Activated T-helper 1 cell treated with anti-CD3 and anti-CD28 coated beads, Interleukin-12 subunit alpha, Interleukin-12 subunit beta, Interleukin-2, Interleukin-4 antibody, amounts not matched to agents 30 ng/mL and 10 ng/mL and 1 ng/mL, durations not matched to agents 14 hours and 24 hours and 36 hours (primary cell): ENCODE measurements around the gene ZNF521. TPM values are rescaled to one million over a fixed set of nuclear protein-coding genes. Genes with fewer than 3 reads are reported as not detected.

Experiments used
- DNase-seq: peaks from one replicate; pipeline ENCODE4 v3.0.0; 2021; ENCODE audit warnings: low spot score
- H3K27ac Mint-ChIP-seq: one replicate; pipeline ENCODE4 v1.8.0; 2021; ENCODE audit warnings: mild to moderate bottlenecking, mixed read lengths
- H3K27me3 Mint-ChIP-seq: one replicate; pipeline ENCODE4 v1.8.0; 2022; ENCODE audit warnings: mild to moderate bottlenecking, moderate library complexity, mixed read lengths; ENCODE audit not compliant: insufficient read depth
- H3K36me3 Mint-ChIP-seq: one replicate; pipeline ENCODE4 v1.8.0; 2021; ENCODE audit warnings: low read depth, mixed read lengths
- H3K4me1 Mint-ChIP-seq: one replicate; pipeline ENCODE4 v1.8.0; 2021; ENCODE audit warnings: low read depth, mixed read lengths
- H3K4me3 Mint-ChIP-seq: one replicate; pipeline ENCODE4 v1.8.0; 2021; ENCODE audit warnings: mild to moderate bottlenecking, moderate library complexity, mixed read lengths
- H3K9me3 Mint-ChIP-seq: one replicate; pipeline ENCODE4 v1.8.0; 2021; ENCODE audit warnings: mixed read lengths
- intact Hi-C: fragments of 100-400 bp; cut with micrococcal nuclease; formaldehyde crosslinking; loops from one replicate; pipeline ENCODE4 v1.15.1; 2024
- total RNA-seq: library from RNA; stranded (reverse); gene quantifications from 2 replicates; pipeline ENCODE4 v1.2.3, GENCODE V29; 2022

ZNF521 gene
- total RNA-seq, 1 donor from 2014 or later = not detected

DNA sequence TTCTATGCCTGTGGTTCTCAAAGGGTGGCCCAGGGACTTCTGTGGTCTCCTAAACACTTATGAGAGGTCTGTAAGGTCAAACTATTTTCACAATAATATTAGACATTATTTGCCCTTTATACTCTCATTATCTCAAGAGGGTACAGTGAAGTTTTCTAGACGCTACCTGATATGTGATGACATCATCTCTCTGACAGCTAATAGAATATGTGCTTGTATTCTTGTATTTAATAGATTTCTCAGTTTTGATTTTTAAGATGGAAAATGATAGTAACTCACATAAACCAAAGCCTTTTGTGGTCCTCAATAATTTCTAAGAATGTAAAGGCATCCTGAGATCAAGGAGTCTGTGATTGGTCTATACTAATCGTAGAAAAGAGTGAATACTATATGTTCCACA lies 265.1 kb downstream of the ZNF521 start:
- no peak for DNase-seq
- intact Hi-C loops = no loop called here
- H3K27ac Mint-ChIP-seq = no peak overlapping the region
- no peaks in the 10 kb centered on the region for H3K27me3 Mint-ChIP-seq
- H3K9me3 Mint-ChIP-seq = no peaks in the 10 kb centered on the region
- no peak overlapping the region for H3K4me3 Mint-ChIP-seq
- no peaks in the 10 kb centered on the region for H3K36me3 Mint-ChIP-seq
- no peaks in the 10 kb centered on the region for H3K4me1 Mint-ChIP-seq

DNA sequence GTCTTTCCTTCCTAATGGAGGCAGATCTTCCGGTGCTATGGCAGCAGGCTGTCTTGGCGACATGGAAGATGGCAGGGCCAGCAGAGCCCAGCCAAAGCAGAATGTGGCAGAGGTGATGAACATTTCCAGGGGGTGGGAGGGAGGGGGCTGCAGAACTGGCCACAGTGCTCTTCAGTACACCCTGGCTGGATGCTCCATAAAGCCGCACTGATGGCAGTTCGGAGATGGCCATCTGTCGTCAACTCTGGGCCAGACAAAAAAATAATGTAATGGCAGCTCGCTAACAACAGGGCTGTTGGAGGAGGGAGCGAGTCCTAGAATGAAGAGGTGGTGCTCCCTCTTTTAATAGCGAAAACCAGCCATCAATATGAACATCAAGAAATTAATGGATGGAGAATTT lies 271.0 kb downstream of the ZNF521 start:
- no peak overlapping the region for H3K4me3 Mint-ChIP-seq
- no peaks in the 10 kb centered on the region for H3K9me3 Mint-ChIP-seq
- H3K4me1 Mint-ChIP-seq = no peaks in the 10 kb centered on the region
- H3K36me3 Mint-ChIP-seq = no peaks in the 10 kb centered on the region
- DNase-seq = no peak
- intact Hi-C loops = no loop called here
- H3K27me3 Mint-ChIP-seq = no peaks in the 10 kb centered on the region
- H3K27ac Mint-ChIP-seq = no peak overlapping the region

DNA sequence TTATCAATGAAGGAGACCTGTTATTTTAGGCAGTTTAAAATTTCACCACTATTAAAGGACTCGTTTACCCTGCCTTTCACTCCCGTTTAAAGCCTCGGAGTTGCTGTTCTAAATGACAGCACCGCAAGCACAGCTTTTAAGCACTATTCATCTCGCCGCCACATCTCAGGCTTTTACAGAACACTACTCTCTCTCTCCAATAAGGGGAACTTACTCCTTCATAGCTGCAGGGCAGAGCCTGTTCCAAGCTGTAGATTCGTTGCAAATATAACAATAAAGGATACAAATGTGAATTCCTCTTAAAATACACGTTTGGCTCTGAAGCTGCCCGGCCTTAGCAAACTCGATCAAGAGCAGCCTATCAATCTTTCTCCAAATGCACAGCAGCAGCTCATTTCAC lies 271.8 kb downstream of the ZNF521 start:
- H3K4me1 Mint-ChIP-seq = no peaks in the 10 kb centered on the region
- no peak overlapping the region for H3K4me3 Mint-ChIP-seq
- intact Hi-C loops = no loop called here
- H3K27ac Mint-ChIP-seq = no peak overlapping the region
- H3K9me3 Mint-ChIP-seq = no peaks in the 10 kb centered on the region
- no peaks in the 10 kb centered on the region for H3K36me3 Mint-ChIP-seq
- no peak for DNase-seq
- no peaks in the 10 kb centered on the region for H3K27me3 Mint-ChIP-seq

DNA sequence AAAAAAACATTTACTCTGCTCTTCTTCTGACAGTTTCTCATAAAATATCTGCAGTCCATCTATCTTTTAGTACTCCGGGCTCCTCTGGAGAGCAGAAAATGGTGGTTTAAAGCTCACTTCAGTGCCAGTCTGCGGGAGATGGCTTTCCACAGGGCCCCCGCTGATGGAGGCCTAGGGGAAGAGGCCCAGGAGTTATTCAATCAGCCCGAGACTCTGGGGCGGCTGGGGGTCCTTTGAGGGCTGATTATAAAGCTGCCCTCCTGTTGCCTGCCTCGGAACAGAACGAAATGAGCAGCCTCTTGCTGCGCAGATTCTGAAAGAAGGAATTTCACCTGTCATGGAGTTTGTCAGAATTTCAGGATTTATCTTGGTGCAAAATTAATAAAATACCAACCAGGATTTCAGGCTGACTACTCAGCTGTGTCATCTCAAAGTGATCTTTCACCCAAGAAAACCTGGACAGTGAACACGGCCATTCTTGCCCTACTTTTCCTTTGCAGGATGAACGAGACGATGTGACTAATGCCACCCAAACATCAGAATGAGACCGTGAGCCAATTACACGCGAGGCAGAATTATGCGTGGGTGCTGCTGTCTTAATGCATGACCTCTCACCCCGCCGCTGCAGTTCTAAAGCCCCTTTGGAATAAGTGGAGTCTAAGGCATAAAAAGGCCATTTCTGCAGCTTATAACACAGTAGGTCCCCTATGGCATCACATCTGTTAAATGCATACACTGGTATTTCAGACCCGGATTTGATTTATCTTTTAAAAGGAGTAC lies 273.8 kb downstream of the ZNF521 start:
- no peak overlapping the region for H3K27ac Mint-ChIP-seq
- DNase-seq = no peak
- no peaks in the 10 kb centered on the region for H3K9me3 Mint-ChIP-seq
- no peaks in the 10 kb centered on the region for H3K27me3 Mint-ChIP-seq
- no peak overlapping the region for H3K4me3 Mint-ChIP-seq
- H3K4me1 Mint-ChIP-seq = no peaks in the 10 kb centered on the region
- intact Hi-C loops = no loop called here
- H3K36me3 Mint-ChIP-seq = no peaks in the 10 kb centered on the region

DNA sequence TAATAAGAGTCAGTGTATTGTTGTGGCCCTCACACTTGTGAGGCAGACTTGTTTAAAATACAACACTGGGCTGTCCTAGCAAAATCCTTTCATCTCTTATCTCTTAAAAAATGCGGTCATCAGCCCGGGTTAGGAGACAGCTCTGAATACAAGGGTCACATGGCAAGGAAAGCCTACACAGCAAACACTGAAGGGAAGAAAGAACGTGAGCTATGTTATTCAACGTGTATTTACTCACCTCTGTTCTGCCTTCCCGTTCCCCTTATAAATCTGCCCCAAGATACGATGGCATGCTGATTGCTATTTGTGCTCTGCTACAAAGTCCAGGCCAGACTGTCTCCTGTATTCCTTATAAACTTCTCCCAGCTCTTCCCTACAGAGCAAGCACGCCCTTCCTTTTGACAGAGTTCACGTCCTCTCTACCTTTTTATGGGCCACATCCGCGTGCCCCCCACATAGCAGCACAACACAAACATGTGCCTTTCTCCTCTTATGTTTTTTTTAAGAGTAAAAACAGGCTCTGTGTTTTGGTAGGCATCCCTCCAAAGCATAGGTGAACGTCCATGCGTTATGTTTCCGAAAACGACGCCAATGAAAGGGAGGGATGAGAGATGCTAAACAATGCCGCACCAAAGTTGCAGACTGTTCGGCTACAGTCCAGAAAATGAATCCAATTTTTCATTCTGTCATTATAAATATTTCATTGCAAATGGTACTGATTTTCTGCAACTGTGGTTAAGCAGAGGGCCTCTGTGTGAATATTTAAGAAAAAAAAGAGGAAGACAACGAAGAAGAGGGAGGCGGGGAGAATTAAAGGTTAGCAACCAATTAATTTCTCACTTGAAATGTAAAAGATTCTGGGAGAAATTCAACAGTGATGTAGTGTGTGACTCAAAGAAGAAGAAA lies 274.7 kb downstream of the ZNF521 start:
- Mint-ChIP-seq H3K36me3 (no peaks in the 10 kb centered on the region), H3K27ac (no peak overlapping the region), H3K27me3 (no peaks in the 10 kb centered on the region), H3K4me1 (no peaks in the 10 kb centered on the region), H3K4me3 (no peak overlapping the region), H3K9me3 (no peaks in the 10 kb centered on the region)
- intact Hi-C loops = no loop called here
- no peak for DNase-seq

DNA sequence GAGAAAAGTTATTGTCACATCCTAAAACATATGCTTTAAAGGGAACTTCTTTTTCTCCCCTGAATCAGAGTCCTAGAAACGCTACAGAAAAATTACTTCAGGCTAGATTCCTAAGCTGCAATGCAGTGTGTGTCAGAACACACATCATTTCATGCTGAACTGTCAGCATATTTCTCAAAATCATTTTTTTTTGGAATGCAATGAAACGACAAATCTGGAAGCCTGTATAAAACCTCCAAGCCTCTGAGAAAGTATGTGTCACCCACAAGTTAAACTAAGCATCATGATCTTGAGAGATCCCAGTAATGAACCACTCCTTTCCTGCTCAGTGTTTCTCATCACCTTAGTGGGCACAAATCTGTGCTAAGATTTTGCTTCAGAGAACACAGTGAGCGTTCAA lies 276.2 kb downstream of the ZNF521 start:
- H3K36me3 Mint-ChIP-seq = no peaks in the 10 kb centered on the region
- no peaks in the 10 kb centered on the region for H3K4me1 Mint-ChIP-seq
- H3K27ac Mint-ChIP-seq = no peak overlapping the region
- no peak overlapping the region for H3K4me3 Mint-ChIP-seq
- DNase-seq = no peak
- H3K9me3 Mint-ChIP-seq = no peaks in the 10 kb centered on the region
- no peaks in the 10 kb centered on the region for H3K27me3 Mint-ChIP-seq
- intact Hi-C loops = no loop called here

DNA sequence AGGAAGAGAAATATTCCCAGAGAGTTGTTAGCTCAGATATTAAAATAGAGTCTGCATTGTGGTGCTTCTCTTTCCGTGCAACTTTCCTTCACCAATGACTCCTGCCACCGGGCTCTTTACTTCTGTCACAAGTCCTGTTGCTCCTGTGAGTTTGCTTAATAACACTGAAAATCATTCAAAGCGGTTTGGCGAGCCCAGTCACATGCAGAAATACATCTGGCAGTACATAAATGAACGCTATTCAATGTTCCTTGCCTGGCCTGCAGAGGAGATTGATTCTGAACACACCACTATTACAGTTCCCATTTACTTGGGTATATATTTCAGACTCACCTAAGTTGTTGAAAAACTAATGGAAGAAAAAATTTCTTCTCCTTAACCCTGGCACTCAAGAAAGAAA lies 276.6 kb downstream of the ZNF521 start:
- no peaks in the 10 kb centered on the region for H3K27me3 Mint-ChIP-seq
- no peaks in the 10 kb centered on the region for H3K4me1 Mint-ChIP-seq
- H3K27ac Mint-ChIP-seq = no peak overlapping the region
- no peak for DNase-seq
- H3K36me3 Mint-ChIP-seq = no peaks in the 10 kb centered on the region
- intact Hi-C loops = no loop called here
- H3K4me3 Mint-ChIP-seq = no peak overlapping the region
- no peaks in the 10 kb centered on the region for H3K9me3 Mint-ChIP-seq

DNA sequence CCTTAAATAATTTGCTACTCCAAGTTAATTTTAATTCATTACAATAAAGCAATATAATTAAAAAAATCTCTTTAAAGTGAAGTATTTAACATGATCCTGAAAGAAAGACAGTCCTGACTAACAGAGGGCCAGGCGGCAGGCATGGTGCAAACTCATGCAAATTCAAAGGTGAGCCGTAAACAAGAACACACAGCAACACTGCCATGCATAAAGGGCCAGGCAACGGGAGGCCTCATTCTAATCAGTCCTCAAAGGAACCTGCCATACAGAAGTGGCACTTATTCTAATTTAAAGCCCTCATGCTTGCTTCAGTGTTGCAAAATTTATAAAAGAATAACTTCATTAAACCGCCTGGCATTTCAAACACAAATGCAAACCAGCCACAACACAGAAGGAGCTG lies 277.0 kb downstream of the ZNF521 start:
- Mint-ChIP-seq H3K27me3 (no peaks in the 10 kb centered on the region), H3K9me3 (no peaks in the 10 kb centered on the region)
- intact Hi-C loops = no loop called here

DNA sequence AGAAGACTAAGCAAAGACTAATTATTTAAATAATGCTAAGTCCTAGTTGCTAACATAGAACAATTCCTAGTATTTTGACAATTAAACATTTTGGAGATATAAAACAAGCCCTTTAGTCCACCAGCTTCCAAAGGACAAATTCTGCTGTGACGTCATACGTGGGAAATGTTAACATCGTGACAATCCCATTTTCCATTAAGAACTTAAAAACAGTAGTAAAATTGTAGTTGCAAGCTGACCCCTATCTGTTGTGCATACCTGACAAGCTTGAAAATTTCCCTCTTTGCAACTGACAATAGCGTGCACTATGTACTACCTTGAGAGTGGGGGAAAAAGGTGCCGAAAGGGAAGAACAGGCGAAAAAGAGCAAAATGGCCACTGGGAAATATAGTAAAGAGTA lies 279.8 kb downstream of the ZNF521 start:
- H3K27me3 Mint-ChIP-seq = no peaks in the 10 kb centered on the region
- no peaks in the 10 kb centered on the region for H3K36me3 Mint-ChIP-seq
- no peak overlapping the region for H3K27ac Mint-ChIP-seq
- H3K4me3 Mint-ChIP-seq = no peak overlapping the region
- no peaks in the 10 kb centered on the region for H3K4me1 Mint-ChIP-seq
- no peaks in the 10 kb centered on the region for H3K9me3 Mint-ChIP-seq
- intact Hi-C loops = no loop called here
- no peak for DNase-seq

More for the DNA sequence above, 277.0 kb downstream of the ZNF521 start:
- no peaks in the 10 kb centered on the region for H3K4me1 Mint-ChIP-seq
- no peak for DNase-seq
- no peak overlapping the region for H3K4me3 Mint-ChIP-seq
- no peaks in the 10 kb centered on the region for H3K36me3 Mint-ChIP-seq
- no peak overlapping the region for H3K27ac Mint-ChIP-seq

DNA sequence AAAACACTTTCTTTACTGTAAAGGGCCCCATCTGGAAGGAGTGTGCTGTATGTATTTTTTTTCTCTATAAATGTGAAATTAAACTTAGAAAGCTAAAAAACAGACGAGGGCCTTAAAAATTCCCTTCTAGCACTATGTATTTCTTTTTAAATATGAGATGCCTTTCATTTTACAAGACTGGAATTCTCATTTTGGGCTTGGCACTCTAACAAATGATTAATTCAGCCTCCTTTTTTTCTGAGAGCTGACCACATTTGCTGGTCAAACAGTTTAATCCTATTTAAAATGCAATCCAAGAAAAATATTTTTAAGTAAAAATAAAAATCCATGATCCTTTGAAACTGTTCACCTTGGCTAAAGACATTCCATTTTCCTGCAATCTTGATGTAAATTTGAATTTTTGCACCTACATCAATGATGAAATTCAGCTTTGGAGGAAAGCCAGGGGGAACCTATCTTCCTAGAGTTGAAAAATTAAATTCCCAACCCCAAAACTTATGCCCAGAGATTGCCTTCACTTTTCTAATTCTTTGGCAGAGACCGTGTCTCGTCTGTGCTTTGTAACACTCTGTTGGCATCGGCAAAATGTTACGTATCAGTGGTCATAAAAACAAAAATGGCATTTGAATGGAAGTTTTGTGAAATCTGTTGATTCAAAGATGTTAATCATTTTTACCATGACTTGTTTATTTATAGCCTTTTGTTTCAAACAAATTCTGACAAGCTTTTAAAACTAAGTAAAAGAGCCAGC lies 284.5 kb downstream of the ZNF521 start:
- Mint-ChIP-seq H3K9me3 (no peaks in the 10 kb centered on the region), H3K4me3 (no peak overlapping the region), H3K4me1 (no peaks in the 10 kb centered on the region), H3K27me3 (no peaks in the 10 kb centered on the region), H3K27ac (no peak overlapping the region), H3K36me3 (no peaks in the 10 kb centered on the region)
- intact Hi-C loops = no loop called here
- no peak for DNase-seq

DNA sequence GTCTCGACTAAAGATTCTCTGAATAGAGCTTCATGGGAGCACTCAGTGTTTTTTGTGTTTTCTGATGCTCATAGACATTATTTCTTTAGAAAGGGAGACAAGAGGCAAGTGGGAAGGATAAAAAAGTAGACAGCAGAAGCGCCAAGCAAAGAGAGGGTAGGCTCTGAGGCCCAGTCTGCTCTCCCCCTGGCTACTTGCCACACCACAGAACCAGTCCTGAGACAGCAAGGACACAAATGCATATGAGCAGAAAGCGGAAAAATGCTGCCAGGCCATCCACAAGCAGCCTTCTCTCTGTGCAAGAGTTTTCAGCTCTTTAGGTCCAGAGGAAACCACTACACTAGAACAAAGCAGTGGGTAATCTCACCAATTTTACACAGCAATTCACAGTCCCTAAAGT lies 285.4 kb downstream of the ZNF521 start:
- H3K4me1 Mint-ChIP-seq = no peaks in the 10 kb centered on the region
- no peaks in the 10 kb centered on the region for H3K9me3 Mint-ChIP-seq
- H3K27ac Mint-ChIP-seq = no peak overlapping the region
- H3K27me3 Mint-ChIP-seq = no peaks in the 10 kb centered on the region
- no peak overlapping the region for H3K4me3 Mint-ChIP-seq
- DNase-seq = no peak
- intact Hi-C loops = no loop called here
- H3K36me3 Mint-ChIP-seq = no peaks in the 10 kb centered on the region

DNA sequence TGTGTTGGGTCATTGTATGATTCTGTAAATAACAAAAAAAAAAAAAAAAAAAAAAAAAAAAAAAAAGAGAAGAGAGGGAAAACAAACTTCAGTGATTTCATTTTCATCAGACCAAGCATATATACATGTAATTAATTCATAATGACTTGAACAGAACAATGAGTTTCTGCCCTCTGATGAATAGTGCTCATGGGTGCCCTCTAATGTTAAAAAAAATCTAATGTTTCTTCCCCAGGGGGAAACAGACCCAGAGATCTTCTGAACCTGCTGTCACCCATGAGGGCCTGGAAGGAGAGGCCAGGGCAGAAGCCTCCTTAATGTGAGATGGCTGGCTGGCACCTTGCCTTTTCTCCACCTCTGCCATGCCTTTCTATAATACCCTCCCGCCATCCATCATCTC lies 289.2 kb downstream of the ZNF521 start:
- no peak for DNase-seq
- Mint-ChIP-seq H3K27me3 (no peaks in the 10 kb centered on the region), H3K4me1 (no peaks in the 10 kb centered on the region), H3K9me3 (no peaks in the 10 kb centered on the region), H3K36me3 (no peaks in the 10 kb centered on the region), H3K27ac (no peak overlapping the region), H3K4me3 (no peak overlapping the region)
- intact Hi-C loops = no loop called here

DNA sequence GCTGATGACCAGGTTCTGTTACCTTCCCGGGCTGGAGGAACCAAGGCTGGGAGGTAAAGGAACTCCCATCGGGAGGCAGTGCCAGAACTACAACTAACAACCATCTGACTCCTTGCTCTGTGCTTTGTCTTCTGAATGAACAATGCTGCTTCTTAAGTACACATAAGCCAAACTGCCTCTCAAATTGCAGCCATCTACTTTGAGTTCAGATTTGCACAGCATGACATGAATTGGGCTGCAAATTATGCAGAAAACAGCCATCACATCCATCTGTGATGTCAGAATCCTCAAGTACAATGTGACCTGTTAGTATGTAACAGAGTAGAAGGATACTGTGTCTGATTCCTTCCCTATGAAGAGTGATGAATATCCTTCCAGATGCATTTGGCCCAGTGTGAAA lies 290.6 kb downstream of the ZNF521 start:
- Mint-ChIP-seq H3K36me3 (no peaks in the 10 kb centered on the region), H3K4me3 (no peak overlapping the region), H3K27ac (no peak overlapping the region), H3K9me3 (no peaks in the 10 kb centered on the region), H3K27me3 (no peaks in the 10 kb centered on the region), H3K4me1 (no peaks in the 10 kb centered on the region)
- intact Hi-C loops = no loop called here
- no peak for DNase-seq
